C4-2B (cell line): Measurements from ENCODE around the gene JAZF1.

ENCODE experiments used
- ZFX ChIP-seq: fragments of 450-650 bp; IDR thresholded peaks from 2 replicates; pipeline ENCODE4 v1.6.1; 2017
- TF ChIP-seq, protein P1 (sequence below): fragments of 450-650 bp; conservative IDR thresholded peaks from 2 replicates; pipeline ENCODE4 v1.5.1; 2017; ENCODE audit warnings: mild to moderate bottlenecking

DNA sequence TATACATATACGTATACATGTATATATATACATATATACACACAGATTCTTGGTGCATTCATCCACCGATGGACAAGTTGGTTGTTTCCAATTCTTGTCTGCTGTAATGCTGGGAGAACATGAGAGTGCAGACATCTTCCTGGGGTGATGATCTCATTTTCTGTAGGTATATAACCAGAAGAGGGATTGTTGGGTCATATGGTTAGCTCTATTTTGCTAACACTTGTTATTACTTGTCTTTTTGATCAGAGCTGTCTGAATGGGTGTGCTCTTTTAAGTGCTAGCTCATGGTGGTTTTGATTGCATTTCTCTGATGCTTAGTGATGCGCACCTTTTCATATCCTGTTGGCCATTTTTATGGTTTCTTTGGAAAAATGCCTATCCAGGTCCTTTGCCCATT, 334.2 kb downstream of the JAZF1 start:
- TF ChIP-seq, protein P1, sequence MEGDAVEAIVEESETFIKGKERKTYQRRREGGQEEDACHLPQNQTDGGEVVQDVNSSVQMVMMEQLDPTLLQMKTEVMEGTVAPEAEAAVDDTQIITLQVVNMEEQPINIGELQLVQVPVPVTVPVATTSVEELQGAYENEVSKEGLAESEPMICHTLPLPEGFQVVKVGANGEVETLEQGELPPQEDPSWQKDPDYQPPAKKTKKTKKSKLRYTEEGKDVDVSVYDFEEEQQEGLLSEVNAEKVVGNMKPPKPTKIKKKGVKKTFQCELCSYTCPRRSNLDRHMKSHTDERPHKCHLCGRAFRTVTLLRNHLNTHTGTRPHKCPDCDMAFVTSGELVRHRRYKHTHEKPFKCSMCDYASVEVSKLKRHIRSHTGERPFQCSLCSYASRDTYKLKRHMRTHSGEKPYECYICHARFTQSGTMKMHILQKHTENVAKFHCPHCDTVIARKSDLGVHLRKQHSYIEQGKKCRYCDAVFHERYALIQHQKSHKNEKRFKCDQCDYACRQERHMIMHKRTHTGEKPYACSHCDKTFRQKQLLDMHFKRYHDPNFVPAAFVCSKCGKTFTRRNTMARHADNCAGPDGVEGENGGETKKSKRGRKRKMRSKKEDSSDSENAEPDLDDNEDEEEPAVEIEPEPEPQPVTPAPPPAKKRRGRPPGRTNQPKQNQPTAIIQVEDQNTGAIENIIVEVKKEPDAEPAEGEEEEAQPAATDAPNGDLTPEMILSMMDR = no peak
- no peak for TF ChIP-seq ZFX
